ENCODE results near the gene U2AF1L4. TPM values are rescaled to one million over a fixed set of nuclear protein-coding genes. Genes with fewer than 3 reads are reported as not detected.

Gene U2AF1L4
- total RNA-seq, 4 donors from 2014 or later = 18.8 to 45.5 (median 21.9) TPM

- Histone ChIP-seq H3K36me3 (peaks cover 53% of the 10 kb centered on the region), H3K4me3 (no peak overlapping the region), H3K4me1 (peaks cover 28% of the 10 kb centered on the region), H3K27me3 (no peaks in the 10 kb centered on the region), H3K27ac (no peak overlapping the region), H3K9me3 (no peaks in the 10 kb centered on the region)
- no peak for DNase-seq (ENCODE audit: low spot score in 2 of 2)
- 89% methylated on average over 7 of the region's 17 CpGs for WGBS
- no peak for TF ChIP-seq POLR2AphosphoS5 (IDR thresholded peaks at IDR 0.05)
- no peak for TF ChIP-seq CTCF (IDR thresholded peaks at IDR 0.05)
These were observed 24.6 kb downstream of the U2AF1L4 start for GRCh38 chr19:35720648-35721047.

- no peak overlapping the region for H3K27ac ChIP-seq
- no peaks in the 10 kb centered on the region for H3K27me3 ChIP-seq
- TF ChIP-seq POLR2AphosphoS5 (IDR thresholded peaks at IDR 0.05) = no peak
- no peak for TF ChIP-seq POLR2A (IDR thresholded peaks at IDR 0.05)
- TF ChIP-seq CTCF (IDR thresholded peaks at IDR 0.05) = no peak
- TF ChIP-seq EP300 (IDR thresholded peaks at IDR 0.05) = no peak
- no peak overlapping the region for H3K4me3 ChIP-seq
- peaks cover 48% of the 10 kb centered on the region for H3K36me3 ChIP-seq
- 93% methylated on average over 9 of the region's 9 CpGs for WGBS
- no peak for DNase-seq (ENCODE audit: low spot score in 2 of 2)
- H3K9me3 ChIP-seq = no peaks in the 10 kb centered on the region
- peaks cover 33% of the 10 kb centered on the region for H3K4me1 ChIP-seq
These were observed 25.1 kb downstream of the U2AF1L4 start for GRCh38 chr19:35720163-35720524.

GRCh38 chr19:35719402-35720162, 25.6 kb downstream of the U2AF1L4 start:
- DNase-seq (ENCODE audit: low spot score in 2 of 2) = no peak
- Histone ChIP-seq H3K4me3 (no peak overlapping the region), H3K27me3 (no peaks in the 10 kb centered on the region), H3K27ac (no peak overlapping the region), H3K4me1 (peaks cover 34% of the 10 kb centered on the region), H3K36me3 (peaks cover 42% of the 10 kb centered on the region), H3K9me3 (no peaks in the 10 kb centered on the region)
- WGBS = 91% methylated on average over 26 of the region's 32 CpGs
- no peak for TF ChIP-seq POLR2AphosphoS5 (IDR thresholded peaks at IDR 0.05)
- no peak for TF ChIP-seq CTCF (IDR thresholded peaks at IDR 0.05)
- TF ChIP-seq POLR2A (IDR thresholded peaks at IDR 0.05) = no peak

GRCh38 chr19:35718345-35719041, 26.7 kb downstream of the U2AF1L4 start:
- TF ChIP-seq CTCF (IDR thresholded peaks at IDR 0.05) = no peak
- TF ChIP-seq POLR2AphosphoS5 (IDR thresholded peaks at IDR 0.05) = no peak
- no peak for TF ChIP-seq EP300 (IDR thresholded peaks at IDR 0.05)
- TF ChIP-seq POLR2A (IDR thresholded peaks at IDR 0.05) = no peak
- Histone ChIP-seq H3K9me3 (no peaks in the 10 kb centered on the region), H3K4me3 (peak overlapping the region; percentile 89), H3K4me1 (peaks cover 34% of the 10 kb centered on the region), H3K27ac (peak overlapping the region; percentile 91), H3K36me3 (peaks cover 31% of the 10 kb centered on the region), H3K27me3 (no peaks in the 10 kb centered on the region)
- 8% methylated on average over 5 of the region's 42 CpGs for WGBS
- peak in 1 of 2 donors; percentile 81 for DNase-seq (ENCODE audit: low spot score in 2 of 2)

GRCh38 chr19:35717665-35718344, 27.4 kb downstream of the U2AF1L4 start, which contains the start of gene KMT2B:
TSS of gene KMT2B (plus strand) at chr19:35718003. CDS start at chr19:35718019, 16 bp downstream.
- no peak for DNase-seq (ENCODE audit: low spot score in 2 of 2)
- WGBS = no CpG with 5 or more reads among the region's 109 CpGs

More at GRCh38 chr19:35717665-35718344, 27.4 kb downstream of the U2AF1L4 start, which contains the start of gene KMT2B:
- TF ChIP-seq POLR2A (IDR thresholded peaks at IDR 0.05) = no peak
- no peak for TF ChIP-seq CTCF (IDR thresholded peaks at IDR 0.05)
- no peak for TF ChIP-seq EP300 (IDR thresholded peaks at IDR 0.05)
- TF ChIP-seq POLR2AphosphoS5 (IDR thresholded peaks at IDR 0.05) = no peak
- H3K27me3 ChIP-seq = no peaks in the 10 kb centered on the region
- H3K9me3 ChIP-seq = no peaks in the 10 kb centered on the region
- peak within 1 kb of the TSS; percentile 89 for H3K4me3 ChIP-seq
- H3K4me1 ChIP-seq = peaks cover 34% of the 10 kb centered on the region
- H3K27ac ChIP-seq = peak within 1 kb of the TSS; percentile 91
- H3K36me3 ChIP-seq = peaks cover 25% of the 10 kb centered on the region
